ENCODE results near the gene ZFY.

Gene ZFY

GRCh38 chrY:2934861-2935715 is at the start of gene ZFY:
ZFY (plus strand) TSS chrY:2935381; CDS start chrY:2953937, 18,556 bp downstream.
- DNase-seq (ENCODE audit: low read depth), result peak; percentile 26

GRCh38 chrY:2885880-2886279 is 49.3 kb upstream of the ZFY start:
- DNase-seq (ENCODE audit: low read depth), result no peak

GRCh38 chrY:2887386-2887785 is 47.8 kb upstream of the ZFY start:
- DNase-seq (ENCODE audit: low read depth), result peak; percentile 64

GRCh38 chrY:2887955-2888354 is 47.2 kb upstream of the ZFY start:
- peak; percentile 46 for DNase-seq (ENCODE audit: low read depth)

GRCh38 chrY:2893471-2893870 is 41.7 kb upstream of the ZFY start:
- DNase-seq (ENCODE audit: low read depth), result no peak

- DNase-seq (ENCODE audit: low read depth), result no peak
These were observed 39.1 kb upstream of the ZFY start for GRCh38 chrY:2896050-2896449.

- DNase-seq (ENCODE audit: low read depth), result peak; percentile 29
These were observed 27.8 kb upstream of the ZFY start for GRCh38 chrY:2907356-2907755.

- DNase-seq (ENCODE audit: low read depth), result no peak
These were observed 21.9 kb upstream of the ZFY start for GRCh38 chrY:2913066-2913815.

GRCh38 chrY:2934078-2934477 is 1.1 kb upstream of the ZFY start:
- no peak for DNase-seq (ENCODE audit: low read depth)

GRCh38 chrY:2935716-2936435 is 695 bp downstream of the ZFY start:
- peak; percentile 58 for DNase-seq (ENCODE audit: low read depth)

- no peak for DNase-seq (ENCODE audit: low read depth)
These were observed 1.2 kb downstream of the ZFY start for GRCh38 chrY:2936436-2936750.

GRCh38 chrY:2937149-2937548 is 2.0 kb downstream of the ZFY start:
- no peak for DNase-seq (ENCODE audit: low read depth)

GRCh38 chrY:2949590-2950252 is 14.5 kb downstream of the ZFY start:
- DNase-seq (ENCODE audit: low read depth), result no peak

- no peak for DNase-seq (ENCODE audit: low read depth)
These were observed 15.5 kb downstream of the ZFY start for GRCh38 chrY:2950655-2951054.

GRCh38 chrY:2952912-2953311 is 17.7 kb downstream of the ZFY start:
- DNase-seq (ENCODE audit: low read depth), result no peak

- no peak for DNase-seq (ENCODE audit: low read depth)
These were observed 19.6 kb downstream of the ZFY start for GRCh38 chrY:2954735-2955134.

- no peak for DNase-seq (ENCODE audit: low read depth)
These were observed 20.4 kb downstream of the ZFY start for GRCh38 chrY:2955561-2955960.

- DNase-seq (ENCODE audit: low read depth), result no peak
These were observed 26.9 kb downstream of the ZFY start for GRCh38 chrY:2962061-2962460.

GRCh38 chrY:2964814-2965213 is 29.6 kb downstream of the ZFY start:
- DNase-seq (ENCODE audit: low read depth), result no peak

- DNase-seq (ENCODE audit: low read depth), result no peak
These were observed 30.4 kb downstream of the ZFY start for GRCh38 chrY:2965629-2966028.

- no peak for DNase-seq (ENCODE audit: low read depth)
These were observed 34.4 kb downstream of the ZFY start for GRCh38 chrY:2969561-2969960.

- DNase-seq (ENCODE audit: low read depth), result no peak
These were observed 37.5 kb downstream of the ZFY start for GRCh38 chrY:2972708-2973107.

Measured in HS-5 (cell line).